Endodermal cell (in vitro differentiated cells): Measurements from ENCODE around the gene MUC6. TPM values are rescaled to one million over a fixed set of nuclear protein-coding genes. Genes with fewer than 3 reads are reported as not detected.

Experiments used
- DNase-seq: peaks from one replicate; pipeline ENCODE4 v3.0.0-alpha.2; 2017
- H3K27ac ChIP-seq: 2 replicates; pipeline ENCODE4 v1.5.1; 2013; ENCODE audit warnings: mild to moderate bottlenecking, low read depth, low read length, moderate library complexity
- H3K27me3 ChIP-seq: 2 replicates; pipeline ENCODE4 v1.6.1; 2013; ENCODE audit warnings: mild to moderate bottlenecking, low read length, moderate library complexity; ENCODE audit not compliant: insufficient read depth, control insufficient read depth, poor library complexity, severe bottlenecking
- H3K36me3 ChIP-seq: 2 replicates; pipeline ENCODE4 v1.7.0; 2013; ENCODE audit warnings: mild to moderate bottlenecking, low read length, moderate library complexity; ENCODE audit not compliant: control insufficient read depth, insufficient read depth
- H3K4me1 ChIP-seq: one replicate; pipeline ENCODE4 v1.7.0; 2013; ENCODE audit warnings: low read length; ENCODE audit not compliant: control insufficient read depth, insufficient read depth
- H3K4me3 ChIP-seq: 2 replicates; pipeline ENCODE4 v1.5.1; 2013; ENCODE audit warnings: mild to moderate bottlenecking, low read length, moderate library complexity
- H3K9ac ChIP-seq: 2 replicates; pipeline ENCODE4 v1.6.1; 2013; ENCODE audit warnings: mild to moderate bottlenecking, low read length, moderate library complexity; ENCODE audit not compliant: poor library complexity, severe bottlenecking; ENCODE audit errors: extremely low read depth
- H3K9me3 ChIP-seq: 2 replicates; pipeline ENCODE4 v1.6.1; 2013; ENCODE audit warnings: mild to moderate bottlenecking, low read length, moderate library complexity; ENCODE audit not compliant: control insufficient read depth
- H3K27ac Mint-ChIP-seq: 2 replicates; pipeline ENCODE4 v1.8.0; 2020; ENCODE audit warnings: mixed read lengths
- H3K27me3 Mint-ChIP-seq: 2 replicates; pipeline ENCODE4 v1.8.0; 2021; ENCODE audit warnings: mild to moderate bottlenecking, mixed read lengths; ENCODE audit not compliant: insufficient read depth
- H3K36me3 Mint-ChIP-seq: 2 replicates; pipeline ENCODE4 v1.8.0; 2020; ENCODE audit warnings: low read depth, mixed read lengths
- H3K4me1 Mint-ChIP-seq: 2 replicates; pipeline ENCODE4 v1.8.0; 2020; ENCODE audit warnings: mixed read lengths
- H3K4me3 Mint-ChIP-seq: 2 replicates; pipeline ENCODE4 v1.8.0; 2020; ENCODE audit warnings: mild to moderate bottlenecking, moderate library complexity, mixed read lengths
- H3K9me3 Mint-ChIP-seq: 2 replicates; pipeline ENCODE4 v1.8.0; 2020; ENCODE audit warnings: mild to moderate bottlenecking, mixed read lengths
- WGBS, 2 experiments: methylation state at CpG; one replicate each; pipeline versions ENCODE4 v1.1.5 to v1.1.7; 2013; ENCODE audit warnings: missing lambda C conversion rate in 2 of 2, mixed read lengths in 1 of 2; ENCODE audit not compliant: insufficient coverage in 1 of 2, insufficient read length in 1 of 2; 5-methylcytosine and 5-hydroxymethylcytosine counted together
- total RNA-seq, 2 donors: library from RNA; stranded (reverse); fragmentation: NEBNext Ultra II Directional in 1 of 2; extraction: Animal tissue kit (Norgen Biotek cat#: 25700) in 1 of 2; gene quantifications; 2 replicates in 1 of 2; 3 replicates in 1 of 2; pipeline ENCODE4 v1.2.1, GENCODE V29; 2021
- TF ChIP-seq, protein P1 (sequence below): fragments of 200-600 bp; sonication (generic); conservative IDR thresholded peaks from 2 replicates; pipeline ENCODE4 v1.5.0; 2021; ENCODE audit warnings: antibody characterized with exemption, mild to moderate bottlenecking

Gene MUC6
- total RNA-seq, 2 donors from 2014 or later: 0.26 to 0.40 TPM

DNA sequence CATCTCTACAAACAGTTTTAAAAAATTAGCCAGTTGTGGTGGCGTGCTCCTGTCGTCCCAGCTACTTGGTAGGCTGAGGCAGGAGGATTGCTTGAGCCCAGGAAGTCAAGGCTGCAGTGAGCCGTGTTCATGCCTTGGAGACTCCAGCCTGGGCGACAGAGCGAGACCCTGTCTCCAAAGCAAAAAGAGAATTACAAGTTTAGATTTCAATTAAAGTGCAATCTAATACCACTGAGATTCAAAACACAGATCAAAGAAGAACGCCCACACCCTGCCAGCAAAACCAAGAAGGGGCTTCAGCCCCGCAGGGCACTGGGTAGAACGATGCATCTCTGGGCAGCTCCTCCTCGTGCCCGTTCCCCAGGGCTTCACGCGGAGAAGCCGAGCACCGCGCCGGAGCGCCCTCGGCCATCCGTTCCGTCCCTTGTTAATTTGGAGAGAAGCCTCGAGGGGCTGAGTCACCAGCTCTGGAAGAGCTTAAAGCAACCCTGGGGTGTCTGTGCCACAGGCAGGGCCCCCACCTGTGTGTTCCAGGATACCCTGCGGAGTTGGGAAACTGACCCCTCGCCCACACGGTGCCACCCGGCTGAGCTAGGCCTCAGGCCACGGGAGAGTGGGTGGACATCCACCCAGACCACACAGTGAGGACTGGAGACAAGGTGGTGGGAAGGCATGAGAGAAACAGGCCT lies 63.9 kb downstream of the MUC6 start:
- TF ChIP-seq, protein P1, sequence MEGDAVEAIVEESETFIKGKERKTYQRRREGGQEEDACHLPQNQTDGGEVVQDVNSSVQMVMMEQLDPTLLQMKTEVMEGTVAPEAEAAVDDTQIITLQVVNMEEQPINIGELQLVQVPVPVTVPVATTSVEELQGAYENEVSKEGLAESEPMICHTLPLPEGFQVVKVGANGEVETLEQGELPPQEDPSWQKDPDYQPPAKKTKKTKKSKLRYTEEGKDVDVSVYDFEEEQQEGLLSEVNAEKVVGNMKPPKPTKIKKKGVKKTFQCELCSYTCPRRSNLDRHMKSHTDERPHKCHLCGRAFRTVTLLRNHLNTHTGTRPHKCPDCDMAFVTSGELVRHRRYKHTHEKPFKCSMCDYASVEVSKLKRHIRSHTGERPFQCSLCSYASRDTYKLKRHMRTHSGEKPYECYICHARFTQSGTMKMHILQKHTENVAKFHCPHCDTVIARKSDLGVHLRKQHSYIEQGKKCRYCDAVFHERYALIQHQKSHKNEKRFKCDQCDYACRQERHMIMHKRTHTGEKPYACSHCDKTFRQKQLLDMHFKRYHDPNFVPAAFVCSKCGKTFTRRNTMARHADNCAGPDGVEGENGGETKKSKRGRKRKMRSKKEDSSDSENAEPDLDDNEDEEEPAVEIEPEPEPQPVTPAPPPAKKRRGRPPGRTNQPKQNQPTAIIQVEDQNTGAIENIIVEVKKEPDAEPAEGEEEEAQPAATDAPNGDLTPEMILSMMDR: no peak
- Histone ChIP-seq H3K9me3 (no peaks in the 10 kb centered on the region), H3K27ac (no peak overlapping the region), H3K4me3 (no peak overlapping the region), H3K36me3 (peaks cover 42% of the 10 kb centered on the region), H3K4me1 (no peaks in the 10 kb centered on the region), H3K27me3 (no peaks in the 10 kb centered on the region), H3K9ac (no peak overlapping the region)
- no peak overlapping the region for H3K4me3 Mint-ChIP-seq
- peaks cover 4% of the 10 kb centered on the region for H3K4me1 Mint-ChIP-seq
- H3K36me3 Mint-ChIP-seq: peaks cover 57% of the 10 kb centered on the region
- WGBS, 2 experiments: 96% methylated on average over 19 to 26 of the region's 26 CpGs
- H3K27me3 Mint-ChIP-seq: no peaks in the 10 kb centered on the region
- H3K9me3 Mint-ChIP-seq: no peaks in the 10 kb centered on the region
- DNase-seq: no peak
- no peak overlapping the region for H3K27ac Mint-ChIP-seq

DNA sequence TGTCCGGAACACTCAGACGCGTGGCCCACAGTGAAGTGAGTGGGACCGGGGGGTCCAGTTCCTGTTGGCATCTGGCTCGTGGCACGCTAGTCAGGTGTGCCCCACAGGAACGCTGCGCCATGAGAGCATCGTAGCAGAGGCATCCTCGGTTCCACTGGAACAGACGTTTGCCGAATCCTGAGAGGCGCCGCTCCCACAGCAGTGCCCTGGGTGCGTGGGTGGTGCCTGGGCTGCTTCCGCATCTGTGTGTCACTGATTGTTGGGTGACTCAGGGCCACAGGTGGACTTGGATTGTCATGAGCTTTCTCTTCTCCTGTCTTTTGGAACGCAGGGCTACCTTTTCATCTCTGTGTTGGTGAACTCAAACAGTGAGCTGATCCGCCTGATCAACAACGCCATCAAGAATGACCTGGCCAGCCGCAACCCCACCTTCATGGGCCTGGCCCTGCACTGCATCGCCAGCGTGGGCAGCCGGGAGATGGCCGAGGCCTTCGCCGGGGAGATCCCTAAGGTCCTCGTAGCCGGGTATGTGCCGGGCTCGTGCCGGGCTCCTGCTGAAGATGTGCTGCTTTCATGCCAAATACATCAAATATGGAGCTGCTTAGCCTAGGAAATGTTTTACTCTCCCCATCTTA lies 64.7 kb downstream of the MUC6 start:
- peaks cover 34% of the 10 kb centered on the region for H3K36me3 ChIP-seq
- TF ChIP-seq, protein P1: no peak
- H3K27me3 ChIP-seq: no peaks in the 10 kb centered on the region
- Mint-ChIP-seq H3K27me3 (no peaks in the 10 kb centered on the region), H3K4me3 (no peak overlapping the region), H3K4me1 (peaks cover 4% of the 10 kb centered on the region), H3K9me3 (no peaks in the 10 kb centered on the region), H3K27ac (no peak overlapping the region), H3K36me3 (peaks cover 49% of the 10 kb centered on the region)
- no peak overlapping the region for H3K9ac ChIP-seq
- H3K9me3 ChIP-seq: no peaks in the 10 kb centered on the region
- H3K4me3 ChIP-seq: no peak overlapping the region
- 94 to 99% methylated on average over 26 to 31 of the region's 31 CpGs for WGBS, 2 experiments
- no peak for DNase-seq
- H3K27ac ChIP-seq: no peak overlapping the region
- no peaks in the 10 kb centered on the region for H3K4me1 ChIP-seq

DNA sequence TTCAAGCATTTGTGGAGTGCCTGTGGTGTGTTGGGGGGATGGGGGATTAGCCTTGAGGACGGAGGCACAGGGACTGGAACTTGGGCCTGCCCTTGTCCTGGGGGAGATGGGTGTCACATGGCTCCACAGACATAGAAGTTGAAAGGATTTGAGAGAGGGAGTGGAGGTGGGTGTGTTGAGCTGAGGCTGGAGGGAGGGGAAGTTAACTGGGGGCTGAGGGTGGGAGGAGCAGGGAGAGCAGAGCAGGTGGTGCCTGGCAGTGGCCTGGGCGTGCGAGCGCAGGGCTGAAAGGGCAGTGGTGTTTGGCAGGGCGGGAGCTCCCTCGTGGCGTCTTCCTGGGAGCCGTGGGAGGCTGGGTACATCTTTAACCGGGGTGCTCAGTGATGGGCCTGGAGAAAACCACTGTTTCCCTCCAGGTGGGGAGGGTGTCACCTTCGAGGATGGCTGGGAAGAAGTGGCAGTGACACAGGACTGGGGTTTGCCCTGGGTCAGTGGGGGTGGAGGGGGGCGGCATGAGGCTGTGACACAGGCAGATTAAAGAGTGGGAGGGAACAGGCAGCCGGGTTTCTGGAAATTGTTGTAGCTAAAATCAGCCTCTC lies 65.3 kb downstream of the MUC6 start:
- Histone ChIP-seq H3K9me3 (no peaks in the 10 kb centered on the region), H3K27me3 (no peaks in the 10 kb centered on the region)
- TF ChIP-seq, protein P1: no peak

More for the DNA sequence above, 65.3 kb downstream of the MUC6 start:
- H3K9ac ChIP-seq: no peak overlapping the region
- no peaks in the 10 kb centered on the region for H3K9me3 Mint-ChIP-seq
- H3K27ac Mint-ChIP-seq: peak overlapping the region; percentile 76
- H3K4me3 Mint-ChIP-seq: no peak overlapping the region
- WGBS, 2 experiments: 81 to 91% methylated on average over 3 to 12 of the region's 12 CpGs
- no peaks in the 10 kb centered on the region for H3K27me3 Mint-ChIP-seq
- no peaks in the 10 kb centered on the region for H3K4me1 ChIP-seq
- H3K4me3 ChIP-seq: no peak overlapping the region
- peaks cover 29% of the 10 kb centered on the region for H3K36me3 ChIP-seq
- H3K27ac ChIP-seq: no peak overlapping the region
- DNase-seq: no peak
- H3K4me1 Mint-ChIP-seq: peaks cover 3% of the 10 kb centered on the region
- peaks cover 55% of the 10 kb centered on the region for H3K36me3 Mint-ChIP-seq
